Skeletal muscle satellite cell (primary cell): ENCODE measurements around the gene CUZD1. TPM values are rescaled to one million over a fixed set of nuclear protein-coding genes. Genes with fewer than 3 reads are reported as not detected.
"Not testable (repeated sequence)": the region's sequence is repeated elsewhere in the genome, so short reads cannot be mapped to it uniquely, and the experiment has no call there.

ENCODE experiments used
- H3K27me3 ChIP-seq: 2 replicates; pipeline ENCODE4 v1.7.0; 2013; ENCODE audit warnings: low read length; ENCODE audit not compliant: control insufficient read depth, insufficient read depth
- H3K36me3 ChIP-seq: 2 replicates; pipeline ENCODE4 v1.7.0; 2013; ENCODE audit warnings: mild to moderate bottlenecking, control low read depth, low read length; ENCODE audit not compliant: insufficient read depth
- H3K4me1 ChIP-seq: 2 replicates; pipeline ENCODE4 v1.7.0; 2013; ENCODE audit warnings: low read length; ENCODE audit not compliant: control insufficient read depth, insufficient read depth
- H3K4me2 ChIP-seq: 2 replicates; pipeline ENCODE4 v1.7.0; 2013; ENCODE audit warnings: mild to moderate bottlenecking, low read length
- H3K4me3 ChIP-seq: 2 replicates; pipeline ENCODE4 v1.7.0; 2013; ENCODE audit warnings: low read length
- H3K9ac ChIP-seq: 2 replicates; pipeline ENCODE4 v1.7.0; 2013; ENCODE audit warnings: mild to moderate bottlenecking, low read depth, low read length, moderate library complexity
- H3K9me3 ChIP-seq: replicated peaks from 2 replicates; pipeline ENCODE4 v1.7.0; 2013; ENCODE audit warnings: mild to moderate bottlenecking, control low read depth, low read length
- total RNA-seq: library from RNA; depleted of rRNA; stranded (reverse); fragments of >200 nt; gene quantifications from 2 replicates; pipeline ENCODE4 v1.2.3, GENCODE V29; 2012; rRNA removed

CUZD1 gene, protein sequence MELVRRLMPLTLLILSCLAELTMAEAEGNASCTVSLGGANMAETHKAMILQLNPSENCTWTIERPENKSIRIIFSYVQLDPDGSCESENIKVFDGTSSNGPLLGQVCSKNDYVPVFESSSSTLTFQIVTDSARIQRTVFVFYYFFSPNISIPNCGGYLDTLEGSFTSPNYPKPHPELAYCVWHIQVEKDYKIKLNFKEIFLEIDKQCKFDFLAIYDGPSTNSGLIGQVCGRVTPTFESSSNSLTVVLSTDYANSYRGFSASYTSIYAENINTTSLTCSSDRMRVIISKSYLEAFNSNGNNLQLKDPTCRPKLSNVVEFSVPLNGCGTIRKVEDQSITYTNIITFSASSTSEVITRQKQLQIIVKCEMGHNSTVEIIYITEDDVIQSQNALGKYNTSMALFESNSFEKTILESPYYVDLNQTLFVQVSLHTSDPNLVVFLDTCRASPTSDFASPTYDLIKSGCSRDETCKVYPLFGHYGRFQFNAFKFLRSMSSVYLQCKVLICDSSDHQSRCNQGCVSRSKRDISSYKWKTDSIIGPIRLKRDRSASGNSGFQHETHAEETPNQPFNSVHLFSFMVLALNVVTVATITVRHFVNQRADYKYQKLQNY
- total RNA-seq = 0.66 and 1.0 TPM in 2 replicates

DNA sequence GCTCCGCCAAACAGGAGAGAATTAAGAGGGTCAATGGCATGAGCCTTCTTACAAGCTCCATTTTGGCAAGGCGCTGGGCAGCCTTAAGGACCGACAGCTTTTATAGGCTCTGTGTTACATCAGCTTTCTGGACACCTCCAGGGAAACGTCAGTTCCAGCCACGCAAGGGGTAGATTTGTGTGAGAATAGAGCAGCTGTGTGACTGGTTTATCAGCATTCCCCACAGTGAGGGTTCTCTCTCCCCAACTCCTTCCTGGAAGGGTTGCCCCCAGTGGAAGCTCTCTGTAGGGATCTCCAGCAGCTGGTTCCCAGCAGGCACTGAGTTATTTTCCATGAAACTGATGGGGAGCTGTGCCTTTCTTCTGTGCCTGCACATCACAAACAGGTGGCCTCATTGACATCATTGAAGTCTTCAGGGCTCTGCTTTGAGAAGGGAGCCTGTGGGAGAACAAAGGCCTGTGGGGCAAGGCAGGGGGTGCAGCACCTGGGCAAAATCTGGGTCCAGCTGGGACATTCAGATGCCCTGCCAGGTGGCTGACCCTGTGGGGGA is at the start of gene CUZD1:
TSS of gene CUZD1 (minus strand) at position 75 of the 550 bp plus-strand sequence. CDS start at position 61, 14 bp downstream.
- no peak within 1 kb of the TSS for H3K9ac ChIP-seq
- H3K27me3 ChIP-seq = no peaks in the 10 kb centered on the region
- H3K36me3 ChIP-seq = no peaks in the 10 kb centered on the region
- no peak within 1 kb of the TSS for H3K4me3 ChIP-seq
- H3K4me2 ChIP-seq = no peak within 1 kb of the TSS
- no peaks in the 10 kb centered on the region for H3K9me3 ChIP-seq
- H3K4me1 ChIP-seq = peaks cover 28% of the 10 kb centered on the region

DNA sequence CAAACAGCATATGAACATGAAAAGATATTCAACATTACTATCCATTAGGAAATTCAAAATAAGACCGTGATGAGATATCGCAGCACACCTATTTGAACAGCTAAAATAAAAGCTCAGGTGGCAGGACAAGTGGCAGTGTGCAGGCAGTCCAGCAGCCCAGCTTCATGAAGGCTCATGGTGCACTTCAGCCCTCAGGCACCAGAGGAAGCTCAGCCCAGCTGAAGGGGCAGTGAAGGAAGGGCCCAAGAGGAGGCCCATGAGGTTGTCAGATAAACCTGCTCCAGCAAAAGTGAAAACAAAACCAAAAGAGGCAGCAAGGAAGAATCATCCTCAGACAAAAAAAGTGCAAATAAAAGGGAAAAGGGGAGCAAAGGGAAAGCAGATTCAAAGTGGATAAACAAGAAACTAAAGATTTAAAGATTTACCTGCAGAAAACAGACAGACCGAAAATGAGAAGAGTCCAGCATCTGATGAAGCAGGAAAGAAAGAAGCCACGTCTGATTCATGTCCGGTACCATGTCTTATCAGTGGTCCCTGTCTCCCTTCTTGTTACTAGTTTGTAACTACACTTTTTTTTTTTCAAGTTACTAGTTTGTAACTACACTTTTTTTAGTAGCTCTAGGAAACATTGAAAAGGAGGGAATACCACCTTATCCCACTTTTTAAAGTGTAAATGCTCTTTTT is 48.7 kb upstream of the CUZD1 start:
- Histone ChIP-seq H3K36me3 (no peaks in the 10 kb centered on the region), H3K9me3 (no peaks in the 10 kb centered on the region), H3K9ac (no peak overlapping the region), H3K27me3 (no peaks in the 10 kb centered on the region), H3K4me1 (no peaks in the 10 kb centered on the region), H3K4me3 (no peak overlapping the region), H3K4me2 (no peak overlapping the region)

DNA sequence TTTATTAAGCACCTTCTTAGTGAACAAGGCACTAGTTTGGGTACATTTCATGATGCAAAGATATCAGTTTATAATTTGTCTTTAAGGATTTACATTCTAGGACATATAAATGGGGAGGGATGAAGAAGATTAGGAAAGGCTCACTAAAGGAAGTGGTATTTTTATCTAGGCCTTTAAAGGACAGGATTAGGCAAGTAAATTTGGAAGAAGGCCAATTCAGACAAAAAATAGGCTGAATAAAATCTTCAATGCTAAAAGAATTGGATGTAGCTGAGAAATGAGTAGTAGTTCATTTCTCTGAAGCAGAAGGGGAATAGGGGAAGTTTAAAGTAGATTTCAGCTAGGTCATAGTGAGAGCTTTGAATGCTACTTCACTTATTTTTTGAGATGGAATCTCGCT is 38.5 kb upstream of the CUZD1 start:
- no peaks in the 10 kb centered on the region for H3K27me3 ChIP-seq
- no peaks in the 10 kb centered on the region for H3K36me3 ChIP-seq
- no peaks in the 10 kb centered on the region for H3K9me3 ChIP-seq
- H3K4me1 ChIP-seq = peaks cover 11% of the 10 kb centered on the region
- H3K4me2 ChIP-seq = no peak overlapping the region
- H3K9ac ChIP-seq = no peak overlapping the region
- H3K4me3 ChIP-seq = no peak overlapping the region

DNA sequence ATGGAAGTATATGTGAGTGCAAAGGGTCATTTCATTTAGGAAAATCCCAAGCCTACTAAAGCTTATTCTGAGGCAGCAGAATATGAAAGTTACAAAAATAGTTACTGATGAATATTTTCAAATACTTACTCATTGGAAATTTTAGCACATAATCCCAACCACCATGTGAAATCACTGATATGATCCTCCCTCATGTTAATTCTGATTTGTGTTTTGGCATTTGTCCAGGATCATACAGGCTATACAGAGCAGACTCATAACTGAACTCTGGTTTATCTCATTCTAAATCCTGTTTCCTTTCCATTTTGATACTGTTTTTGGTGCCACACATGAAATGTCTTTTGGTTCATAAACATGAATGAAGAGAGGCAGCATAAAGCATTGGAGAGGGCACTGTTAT is 37.1 kb upstream of the CUZD1 start:
- no peaks in the 10 kb centered on the region for H3K9me3 ChIP-seq
- no peak overlapping the region for H3K4me3 ChIP-seq
- H3K4me1 ChIP-seq = peaks cover 19% of the 10 kb centered on the region
- H3K4me2 ChIP-seq = no peak overlapping the region
- no peak overlapping the region for H3K9ac ChIP-seq
- H3K27me3 ChIP-seq = no peaks in the 10 kb centered on the region
- no peaks in the 10 kb centered on the region for H3K36me3 ChIP-seq

DNA sequence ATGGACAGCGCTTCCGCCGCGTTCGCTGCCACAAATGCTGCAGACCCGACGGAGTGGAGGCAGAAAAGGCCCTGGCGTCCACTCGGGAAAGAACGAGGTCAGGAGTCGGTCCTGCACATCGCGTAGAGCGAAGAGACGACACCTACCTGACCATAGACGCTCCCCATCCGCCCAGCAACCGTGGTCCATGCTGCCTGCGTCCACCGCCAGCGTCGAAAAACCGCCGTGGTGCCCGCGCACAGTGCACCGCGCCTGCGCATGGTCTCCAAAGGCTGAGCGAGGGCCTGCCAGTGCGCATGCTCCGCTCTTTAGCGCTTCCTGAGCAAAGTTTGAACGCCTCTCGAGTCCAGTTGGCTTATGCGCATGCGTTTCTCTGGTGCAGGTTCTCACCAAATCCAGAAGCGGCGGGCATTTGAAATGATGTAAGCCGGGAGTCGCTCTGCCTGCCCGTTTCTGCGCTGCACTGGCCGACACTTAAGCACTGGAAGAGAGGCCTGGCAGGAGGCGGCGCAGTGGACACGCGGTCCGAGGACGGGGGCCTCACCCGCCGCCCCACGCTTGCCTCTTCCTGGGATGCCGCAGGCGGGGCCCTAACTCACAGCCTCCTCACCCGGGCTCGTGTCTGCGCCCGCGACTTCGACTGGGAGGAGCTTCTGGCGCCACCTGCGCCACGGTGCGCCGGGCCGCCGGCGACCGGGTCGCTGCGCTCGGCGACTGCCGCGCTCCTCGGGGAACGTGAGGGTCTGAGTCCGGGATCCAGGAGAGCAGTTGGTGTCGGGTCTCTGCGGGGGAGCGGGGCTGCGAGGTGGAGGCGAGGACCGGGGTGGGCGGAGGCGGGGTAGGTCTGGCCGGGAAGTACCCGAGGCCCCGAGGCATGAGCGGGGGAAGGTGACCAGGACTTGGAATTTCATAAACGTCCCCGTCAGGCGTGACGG is 33.9 kb upstream of the CUZD1 start, which contains the start of gene FAM24B:
TSS of gene FAM24B (minus strand) at position 243 of the 935 bp plus-strand sequence. CDS start 29,066 bp downstream, outside the sequence.
- H3K4me1 ChIP-seq = peaks cover 26% of the 10 kb centered on the region
- H3K4me2 ChIP-seq = peak within 1 kb of the TSS; percentile 94
- H3K36me3 ChIP-seq = no peaks in the 10 kb centered on the region
- H3K27me3 ChIP-seq = no peaks in the 10 kb centered on the region
- H3K9me3 ChIP-seq = no peaks in the 10 kb centered on the region
- peak within 1 kb of the TSS; percentile 80 for H3K4me3 ChIP-seq
- H3K9ac ChIP-seq = peak within 1 kb of the TSS; percentile 78

DNA sequence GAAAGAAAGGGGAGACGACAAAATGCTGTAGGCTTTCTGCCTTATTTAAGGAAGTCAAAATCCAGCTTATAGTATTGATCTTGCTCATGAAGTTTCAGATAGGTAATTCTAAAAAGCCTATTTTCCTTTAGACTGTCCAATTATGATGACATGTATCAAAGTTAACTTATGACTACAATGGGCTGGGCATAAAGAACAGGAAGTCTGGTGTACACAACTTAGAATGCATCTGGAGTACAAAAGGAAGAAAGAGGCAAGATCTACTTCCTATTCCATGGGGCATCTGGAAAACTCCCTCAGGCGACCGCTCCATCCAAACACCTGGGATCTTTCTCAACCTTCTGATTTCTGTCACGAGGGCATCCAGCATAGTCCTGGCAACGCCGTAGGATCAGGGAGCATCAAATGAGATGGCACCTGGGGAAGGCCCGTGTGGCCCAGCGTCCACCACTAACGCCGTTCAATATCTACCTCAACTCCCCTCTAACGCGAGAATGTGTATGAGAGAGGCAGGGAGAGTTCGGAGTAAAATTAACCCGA is 33.2 kb upstream of the CUZD1 start:
- Histone ChIP-seq H3K4me2 (peak overlapping the region; percentile 94), H3K27me3 (no peaks in the 10 kb centered on the region), H3K9ac (peak overlapping the region; percentile 78), H3K9me3 (no peaks in the 10 kb centered on the region), H3K36me3 (no peaks in the 10 kb centered on the region), H3K4me1 (peaks cover 26% of the 10 kb centered on the region), H3K4me3 (peak overlapping the region; percentile 80)

DNA sequence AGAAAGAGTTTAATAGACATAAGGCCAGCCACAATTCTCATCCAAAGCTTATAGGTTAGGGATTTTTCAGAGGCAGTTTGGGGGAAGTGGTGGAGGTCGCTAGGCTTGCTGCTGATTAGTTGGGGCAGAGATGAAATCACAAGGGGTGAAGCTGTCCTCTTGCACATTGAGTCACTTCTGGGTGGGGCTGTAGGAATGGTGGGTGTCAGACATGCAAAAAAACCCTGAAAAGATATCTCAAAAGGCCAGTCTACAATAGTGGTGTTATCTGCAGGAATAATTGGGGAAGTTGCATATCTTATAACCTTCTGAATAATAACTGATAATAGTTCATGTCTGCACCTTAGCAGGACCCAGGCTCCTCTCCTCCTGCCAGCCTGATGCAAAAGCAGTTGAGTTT is 31.6 kb upstream of the CUZD1 start:
- no peaks in the 10 kb centered on the region for H3K9me3 ChIP-seq
- H3K9ac ChIP-seq = no peak overlapping the region
- H3K36me3 ChIP-seq = no peaks in the 10 kb centered on the region
- peak overlapping the region; percentile 33 for H3K4me3 ChIP-seq
- peak overlapping the region; percentile 44 for H3K4me2 ChIP-seq
- H3K4me1 ChIP-seq = peaks cover 26% of the 10 kb centered on the region
- no peaks in the 10 kb centered on the region for H3K27me3 ChIP-seq

DNA sequence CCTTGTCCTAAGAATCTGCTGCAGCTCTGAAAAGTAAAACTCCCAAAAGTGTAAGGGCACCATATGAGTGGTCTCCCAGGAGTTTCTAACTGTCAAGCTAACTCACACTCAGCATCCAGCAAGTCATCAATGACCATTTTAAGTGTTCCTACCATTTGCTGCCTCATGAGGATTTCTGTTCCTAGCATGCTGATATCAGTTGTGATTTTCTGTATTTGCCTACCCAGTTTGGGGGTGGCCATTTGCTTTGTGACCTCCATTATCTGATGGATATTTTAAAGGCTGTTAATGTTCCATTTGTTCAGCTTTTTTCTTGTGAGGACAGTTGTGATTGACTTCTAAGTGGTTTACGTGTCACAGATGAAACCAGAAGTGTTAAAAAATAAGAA is 30.8 kb upstream of the CUZD1 start:
- Histone ChIP-seq H3K4me1 (peaks cover 26% of the 10 kb centered on the region), H3K27me3 (no peaks in the 10 kb centered on the region), H3K4me3 (no peak overlapping the region), H3K4me2 (no peak overlapping the region), H3K9ac (no peak overlapping the region), H3K36me3 (no peaks in the 10 kb centered on the region), H3K9me3 (no peaks in the 10 kb centered on the region)

DNA sequence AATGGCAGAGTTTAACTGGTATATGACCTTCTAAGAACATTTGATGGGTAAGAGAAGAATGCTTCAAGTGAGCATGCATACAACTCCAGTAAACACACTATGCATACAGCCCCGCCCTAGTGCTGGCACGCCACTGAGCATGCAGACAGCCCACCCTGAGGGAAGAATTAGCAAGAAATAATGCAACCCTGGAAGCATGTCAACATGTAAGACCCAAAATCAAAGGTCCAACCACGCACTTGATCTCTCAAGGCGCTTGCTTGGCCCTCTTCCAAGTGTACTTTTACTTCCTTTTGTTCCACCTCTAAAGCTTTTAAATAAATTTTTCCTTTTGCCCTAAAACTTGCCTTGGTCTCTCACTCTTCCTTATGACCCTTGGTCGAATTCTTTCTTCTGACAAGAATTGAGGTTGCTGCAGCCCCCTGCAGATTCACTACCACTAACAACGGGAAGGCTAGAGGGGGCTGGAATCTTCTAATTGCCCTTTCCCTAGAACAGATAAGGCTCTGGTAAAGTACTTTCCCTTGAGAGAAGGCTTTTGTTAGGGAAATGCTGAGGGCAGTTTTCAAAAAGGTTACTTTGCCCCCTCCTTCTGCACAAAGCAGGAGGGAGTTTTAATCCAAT is 30.3 kb upstream of the CUZD1 start:
- Histone ChIP-seq H3K9ac (no peak overlapping the region), H3K36me3 (no peaks in the 10 kb centered on the region), H3K4me2 (no peak overlapping the region), H3K4me1 (peaks cover 26% of the 10 kb centered on the region), H3K4me3 (no peak overlapping the region), H3K27me3 (no peaks in the 10 kb centered on the region), H3K9me3 (no peaks in the 10 kb centered on the region)

DNA sequence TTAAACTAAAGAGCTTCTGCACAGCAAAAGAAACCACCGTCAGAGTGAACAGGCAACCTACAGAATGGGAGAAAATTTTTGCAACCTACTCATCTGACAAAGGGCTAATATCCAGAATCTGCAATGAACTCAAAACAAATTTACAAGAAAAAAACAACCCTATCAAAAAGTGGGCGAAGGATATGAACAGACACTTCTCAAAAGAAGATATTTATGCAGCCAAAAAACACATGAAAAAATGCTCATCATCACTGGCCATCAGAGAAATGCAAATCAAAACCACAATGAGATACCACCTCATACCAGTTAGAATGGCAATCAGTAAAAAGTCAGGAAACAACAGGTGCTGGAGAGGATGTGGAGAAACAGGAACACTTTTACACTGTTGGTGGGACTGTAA is 26.3 kb upstream of the CUZD1 start:
- H3K27me3 ChIP-seq, H3K4me1 ChIP-seq, H3K4me2 ChIP-seq, H3K9me3 ChIP-seq, H3K4me3 ChIP-seq, H3K36me3 ChIP-seq, H3K9ac ChIP-seq: not testable (repeated sequence)
